ENCODE measurements around the gene TMC6.
A peak's percentile ranks its signal among the peaks of the same experiment; 100 is the strongest.
"Not testable (repeated sequence)": the region's sequence is repeated elsewhere in the genome, so short reads cannot be mapped to it uniquely, and the experiment has no call there.

The TMC6 gene

GRCh38 chr17:78128551-78129350, at the start of gene TMC6:
Gene TMC6, minus strand, starts transcription at chr17:78128755. Its CDS starts 1,923 bp downstream, at chr17:78126832.
- peak; percentile 89 for DNase-seq

GRCh38 chr17:78176548-78177025, 48.0 kb upstream of the TMC6 start:
- DNase-seq: peak; percentile 92

- no peak for DNase-seq
Observed at GRCh38 chr17:78175643-78175981, 47.1 kb upstream of the TMC6 start.

GRCh38 chr17:78174870-78175642, 46.5 kb upstream of the TMC6 start:
- no peak for DNase-seq

- no peak for DNase-seq
Observed at GRCh38 chr17:78174346-78174869, 45.9 kb upstream of the TMC6 start.

- no peak for DNase-seq
Observed at GRCh38 chr17:78173097-78173715, 44.7 kb upstream of the TMC6 start.

GRCh38 chr17:78172249-78173051, 43.9 kb upstream of the TMC6 start:
- DNase-seq: no peak

- DNase-seq: not testable (repeated sequence)
Observed at GRCh38 chr17:78171591-78172248, 43.2 kb upstream of the TMC6 start.

GRCh38 chr17:78170692-78171590, 42.4 kb upstream of the TMC6 start:
- DNase-seq: no peak

- peak; percentile 86 for DNase-seq
Observed at GRCh38 chr17:78168903-78169793, 40.6 kb upstream of the TMC6 start.

GRCh38 chr17:78168242-78168902, 39.8 kb upstream of the TMC6 start, which contains the start of gene SYNGR2:
Gene SYNGR2, plus strand, starts transcription at chr17:78168581. Its CDS starts 36 bp downstream, at chr17:78168617.
- peak; percentile 95 for DNase-seq

GRCh38 chr17:78166416-78166815, 37.9 kb upstream of the TMC6 start:
- no peak for DNase-seq

GRCh38 chr17:78164748-78165607, 36.4 kb upstream of the TMC6 start:
- DNase-seq: no peak

GRCh38 chr17:78163881-78164747, 35.6 kb upstream of the TMC6 start:
- DNase-seq: no peak

- DNase-seq: no peak
Observed at GRCh38 chr17:78159575-78160158, 31.1 kb upstream of the TMC6 start.
